SK-N-SH (cell line): ENCODE data around the gene PIAS4. TPM values are rescaled to one million over a fixed set of nuclear protein-coding genes. Genes with fewer than 3 reads are reported as not detected.

Experiments used
- EZH2phosphoT487 ChIP-seq: fragments of 200-600 bp; sonication (generic); IDR thresholded peaks from 2 replicates; pipeline ENCODE4 v1.6.1; 2017; ENCODE audit warnings: low read depth, mixed run types, mild to moderate bottlenecking, antibody characterized with exemption, moderate library complexity, borderline replicate concordance
- FOXJ3 ChIP-seq: sonication (generic); formaldehyde crosslinking; IDR thresholded peaks from 2 replicates; pipeline ENCODE4 v1.5.1; 2020; ENCODE audit warnings: mild to moderate bottlenecking, missing genetic modification reagents
- FOXM1 ChIP-seq: IDR thresholded peaks from 2 replicates; pipeline ENCODE4 v1.4.0; 2012; ENCODE audit warnings: low read depth, mild to moderate bottlenecking
- GABPA ChIP-seq: IDR thresholded peaks from 2 replicates; pipeline ENCODE4 v1.4.0; 2012; ENCODE audit warnings: low read depth, mild to moderate bottlenecking
- GATA2 ChIP-seq: sonication (generic); formaldehyde crosslinking; IDR thresholded peaks from 2 replicates; pipeline ENCODE4 v1.5.0; 2020; ENCODE audit warnings: mild to moderate bottlenecking, missing genetic modification reagents
- JUND ChIP-seq: IDR thresholded peaks from 2 replicates; pipeline ENCODE4 v1.4.0; 2012
- NFIC ChIP-seq: IDR thresholded peaks from 2 replicates; pipeline ENCODE4 v1.4.0; 2012; ENCODE audit warnings: borderline replicate concordance
- RFX5 ChIP-seq: IDR thresholded peaks from 2 replicates; pipeline ENCODE4 v1.6.1; 2012; ENCODE audit warnings: mild to moderate bottlenecking, improper control_type of control experiment, low read length
- RXRA ChIP-seq: IDR thresholded peaks from 2 replicates; pipeline ENCODE4 v1.4.0; 2012; ENCODE audit warnings: low read depth, mild to moderate bottlenecking, borderline replicate concordance
- SMC3 ChIP-seq: IDR thresholded peaks from 2 replicates; pipeline ENCODE4 v1.6.1; 2012; ENCODE audit warnings: low read depth, low read length, improper control_type of control experiment
- TAF1 ChIP-seq: IDR thresholded peaks from 2 replicates; pipeline ENCODE4 v1.6.1; 2012; ENCODE audit warnings: low read depth, mild to moderate bottlenecking, low read length, moderate library complexity, borderline replicate concordance
- TCF12 ChIP-seq: IDR thresholded peaks from 2 replicates; pipeline ENCODE4 v1.4.0; 2012
- polyA plus RNA-seq, 3 experiments: library from polyadenylated mRNA; depleted of rRNA; stranded (reverse); fragments of >200 nt; gene quantifications; 2 replicates each; pipeline ENCODE4 v1.2.3, GENCODE V29; 2012
- TF ChIP-seq, protein P1 (sequence below): fragments of 150-350 bp; IDR thresholded peaks from 2 replicates; pipeline ENCODE4 v1.6.1; 2016; ENCODE audit warnings: mild to moderate bottlenecking, low read depth, low read length
- TF ChIP-seq, protein P2 (sequence below): IDR thresholded peaks from 2 replicates; pipeline ENCODE4 v1.4.0; 2012; ENCODE audit warnings: low read depth, borderline replicate concordance
- TF ChIP-seq, protein P3 (sequence below): fragments of 200-600 bp; sonication (generic); IDR thresholded peaks from 2 replicates; pipeline ENCODE4 v1.6.1; 2017; ENCODE audit warnings: antibody characterized with exemption, mild to moderate bottlenecking, moderate library complexity
- TF ChIP-seq, protein P4 (sequence below): IDR thresholded peaks from 2 replicates; pipeline ENCODE4 v1.4.0; 2012; ENCODE audit warnings: low read depth
- TF ChIP-seq, protein P5 (sequence below): IDR thresholded peaks from 2 replicates; pipeline ENCODE4; 2012
- TF ChIP-seq, protein P6 (sequence below): IDR thresholded peaks from 2 replicates; pipeline ENCODE4 v1.6.1; 2012; ENCODE audit warnings: mild to moderate bottlenecking, low read depth, low read length, moderate library complexity
- TF ChIP-seq, protein P7 (sequence below): fragments of 150-350 bp; IDR thresholded peaks from 2 replicates; pipeline ENCODE4 v1.6.1; 2017; ENCODE audit warnings: antibody characterized with exemption, low read length, low read depth, borderline replicate concordance

Gene PIAS4
- polyA plus RNA-seq, 1 of the 3 experiments (the other 2 are of a cell fraction): 14.1 TPM

DNA sequence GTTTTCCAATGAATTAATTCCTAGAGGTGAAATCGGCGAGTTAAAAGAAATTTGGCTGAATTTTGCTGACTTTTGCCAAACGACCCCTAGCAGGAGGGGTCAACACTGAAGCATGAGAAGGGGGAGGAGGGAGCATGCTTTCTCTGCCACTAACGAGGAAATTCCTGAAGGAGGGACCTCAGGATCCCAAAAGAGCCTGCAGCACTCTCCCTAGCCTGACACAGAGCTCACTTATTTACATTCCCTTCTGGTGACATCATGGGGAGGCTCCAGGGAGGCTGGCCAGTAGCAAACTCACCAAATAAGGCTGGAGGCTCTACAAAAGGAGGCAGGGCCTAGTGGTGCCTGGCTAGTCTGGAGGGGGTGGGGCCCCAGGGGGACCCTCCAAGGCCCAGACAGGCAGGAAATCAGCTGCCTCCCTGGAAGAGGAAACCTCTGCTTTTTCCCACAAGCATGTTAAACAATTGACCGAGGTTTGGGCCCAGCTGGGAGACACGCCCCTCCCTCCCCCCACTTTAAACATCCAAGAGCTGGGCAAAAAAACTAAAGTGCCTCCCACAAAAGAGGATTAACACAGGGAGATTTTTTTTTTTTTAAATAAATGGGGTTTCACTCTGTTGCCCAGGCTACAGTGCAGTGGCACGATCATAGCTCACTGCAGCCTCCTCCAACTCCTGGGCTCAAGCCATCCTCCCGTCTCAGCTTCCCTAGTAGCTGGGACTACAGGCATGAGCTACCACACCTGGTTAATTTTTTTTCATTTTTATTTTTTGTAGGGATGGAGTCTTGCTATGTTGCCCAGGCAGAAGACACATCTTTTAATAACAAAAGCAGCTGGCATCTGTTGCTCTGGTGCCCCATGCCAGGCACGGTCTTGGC lies 38.7 kb upstream of the PIAS4 start (continued):
- TF ChIP-seq, protein P1, sequence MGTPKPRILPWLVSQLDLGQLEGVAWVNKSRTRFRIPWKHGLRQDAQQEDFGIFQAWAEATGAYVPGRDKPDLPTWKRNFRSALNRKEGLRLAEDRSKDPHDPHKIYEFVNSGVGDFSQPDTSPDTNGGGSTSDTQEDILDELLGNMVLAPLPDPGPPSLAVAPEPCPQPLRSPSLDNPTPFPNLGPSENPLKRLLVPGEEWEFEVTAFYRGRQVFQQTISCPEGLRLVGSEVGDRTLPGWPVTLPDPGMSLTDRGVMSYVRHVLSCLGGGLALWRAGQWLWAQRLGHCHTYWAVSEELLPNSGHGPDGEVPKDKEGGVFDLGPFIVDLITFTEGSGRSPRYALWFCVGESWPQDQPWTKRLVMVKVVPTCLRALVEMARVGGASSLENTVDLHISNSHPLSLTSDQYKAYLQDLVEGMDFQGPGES: no peak
- no peak for TF ChIP-seq FOXJ3 (CRISPR knock-in tag)
- no peak for TF ChIP-seq SMC3
- TF ChIP-seq, protein P2, sequence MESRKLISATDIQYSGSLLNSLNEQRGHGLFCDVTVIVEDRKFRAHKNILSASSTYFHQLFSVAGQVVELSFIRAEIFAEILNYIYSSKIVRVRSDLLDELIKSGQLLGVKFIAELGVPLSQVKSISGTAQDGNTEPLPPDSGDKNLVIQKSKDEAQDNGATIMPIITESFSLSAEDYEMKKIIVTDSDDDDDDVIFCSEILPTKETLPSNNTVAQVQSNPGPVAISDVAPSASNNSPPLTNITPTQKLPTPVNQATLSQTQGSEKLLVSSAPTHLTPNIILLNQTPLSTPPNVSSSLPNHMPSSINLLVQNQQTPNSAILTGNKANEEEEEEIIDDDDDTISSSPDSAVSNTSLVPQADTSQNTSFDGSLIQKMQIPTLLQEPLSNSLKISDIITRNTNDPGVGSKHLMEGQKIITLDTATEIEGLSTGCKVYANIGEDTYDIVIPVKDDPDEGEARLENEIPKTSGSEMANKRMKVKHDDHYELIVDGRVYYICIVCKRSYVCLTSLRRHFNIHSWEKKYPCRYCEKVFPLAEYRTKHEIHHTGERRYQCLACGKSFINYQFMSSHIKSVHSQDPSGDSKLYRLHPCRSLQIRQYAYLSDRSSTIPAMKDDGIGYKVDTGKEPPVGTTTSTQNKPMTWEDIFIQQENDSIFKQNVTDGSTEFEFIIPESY: no peak
- TF ChIP-seq RFX5: no peak
- no peak for TF ChIP-seq GATA2
- TF ChIP-seq, protein P3, sequence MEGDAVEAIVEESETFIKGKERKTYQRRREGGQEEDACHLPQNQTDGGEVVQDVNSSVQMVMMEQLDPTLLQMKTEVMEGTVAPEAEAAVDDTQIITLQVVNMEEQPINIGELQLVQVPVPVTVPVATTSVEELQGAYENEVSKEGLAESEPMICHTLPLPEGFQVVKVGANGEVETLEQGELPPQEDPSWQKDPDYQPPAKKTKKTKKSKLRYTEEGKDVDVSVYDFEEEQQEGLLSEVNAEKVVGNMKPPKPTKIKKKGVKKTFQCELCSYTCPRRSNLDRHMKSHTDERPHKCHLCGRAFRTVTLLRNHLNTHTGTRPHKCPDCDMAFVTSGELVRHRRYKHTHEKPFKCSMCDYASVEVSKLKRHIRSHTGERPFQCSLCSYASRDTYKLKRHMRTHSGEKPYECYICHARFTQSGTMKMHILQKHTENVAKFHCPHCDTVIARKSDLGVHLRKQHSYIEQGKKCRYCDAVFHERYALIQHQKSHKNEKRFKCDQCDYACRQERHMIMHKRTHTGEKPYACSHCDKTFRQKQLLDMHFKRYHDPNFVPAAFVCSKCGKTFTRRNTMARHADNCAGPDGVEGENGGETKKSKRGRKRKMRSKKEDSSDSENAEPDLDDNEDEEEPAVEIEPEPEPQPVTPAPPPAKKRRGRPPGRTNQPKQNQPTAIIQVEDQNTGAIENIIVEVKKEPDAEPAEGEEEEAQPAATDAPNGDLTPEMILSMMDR: no peak
- TF ChIP-seq GABPA: no peak
- TF ChIP-seq RXRA: no peak; the same call in 1 of the 2 replicates
- TF ChIP-seq TCF12: peak; percentile 63; the same call in 1 of the 2 replicates
- no peak for TF ChIP-seq NFIC
- TF ChIP-seq, protein P4, sequence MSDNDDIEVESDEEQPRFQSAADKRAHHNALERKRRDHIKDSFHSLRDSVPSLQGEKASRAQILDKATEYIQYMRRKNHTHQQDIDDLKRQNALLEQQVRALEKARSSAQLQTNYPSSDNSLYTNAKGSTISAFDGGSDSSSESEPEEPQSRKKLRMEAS: peak; percentile 76
- no peak for TF ChIP-seq EZH2phosphoT487
- TF ChIP-seq TAF1: no peak
- TF ChIP-seq, protein P5, sequence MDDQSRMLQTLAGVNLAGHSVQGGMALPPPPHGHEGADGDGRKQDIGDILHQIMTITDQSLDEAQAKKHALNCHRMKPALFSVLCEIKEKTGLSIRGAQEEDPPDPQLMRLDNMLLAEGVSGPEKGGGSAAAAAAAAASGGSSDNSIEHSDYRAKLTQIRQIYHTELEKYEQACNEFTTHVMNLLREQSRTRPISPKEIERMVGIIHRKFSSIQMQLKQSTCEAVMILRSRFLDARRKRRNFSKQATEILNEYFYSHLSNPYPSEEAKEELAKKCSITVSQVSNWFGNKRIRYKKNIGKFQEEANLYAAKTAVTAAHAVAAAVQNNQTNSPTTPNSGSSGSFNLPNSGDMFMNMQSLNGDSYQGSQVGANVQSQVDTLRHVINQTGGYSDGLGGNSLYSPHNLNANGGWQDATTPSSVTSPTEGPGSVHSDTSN: no peak
- TF ChIP-seq FOXM1: no peak
- TF ChIP-seq, protein P6, sequence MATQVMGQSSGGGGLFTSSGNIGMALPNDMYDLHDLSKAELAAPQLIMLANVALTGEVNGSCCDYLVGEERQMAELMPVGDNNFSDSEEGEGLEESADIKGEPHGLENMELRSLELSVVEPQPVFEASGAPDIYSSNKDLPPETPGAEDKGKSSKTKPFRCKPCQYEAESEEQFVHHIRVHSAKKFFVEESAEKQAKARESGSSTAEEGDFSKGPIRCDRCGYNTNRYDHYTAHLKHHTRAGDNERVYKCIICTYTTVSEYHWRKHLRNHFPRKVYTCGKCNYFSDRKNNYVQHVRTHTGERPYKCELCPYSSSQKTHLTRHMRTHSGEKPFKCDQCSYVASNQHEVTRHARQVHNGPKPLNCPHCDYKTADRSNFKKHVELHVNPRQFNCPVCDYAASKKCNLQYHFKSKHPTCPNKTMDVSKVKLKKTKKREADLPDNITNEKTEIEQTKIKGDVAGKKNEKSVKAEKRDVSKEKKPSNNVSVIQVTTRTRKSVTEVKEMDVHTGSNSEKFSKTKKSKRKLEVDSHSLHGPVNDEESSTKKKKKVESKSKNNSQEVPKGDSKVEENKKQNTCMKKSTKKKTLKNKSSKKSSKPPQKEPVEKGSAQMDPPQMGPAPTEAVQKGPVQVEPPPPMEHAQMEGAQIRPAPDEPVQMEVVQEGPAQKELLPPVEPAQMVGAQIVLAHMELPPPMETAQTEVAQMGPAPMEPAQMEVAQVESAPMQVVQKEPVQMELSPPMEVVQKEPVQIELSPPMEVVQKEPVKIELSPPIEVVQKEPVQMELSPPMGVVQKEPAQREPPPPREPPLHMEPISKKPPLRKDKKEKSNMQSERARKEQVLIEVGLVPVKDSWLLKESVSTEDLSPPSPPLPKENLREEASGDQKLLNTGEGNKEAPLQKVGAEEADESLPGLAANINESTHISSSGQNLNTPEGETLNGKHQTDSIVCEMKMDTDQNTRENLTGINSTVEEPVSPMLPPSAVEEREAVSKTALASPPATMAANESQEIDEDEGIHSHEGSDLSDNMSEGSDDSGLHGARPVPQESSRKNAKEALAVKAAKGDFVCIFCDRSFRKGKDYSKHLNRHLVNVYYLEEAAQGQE: peak; percentile 30; the same call in 1 of the 2 replicates
- peak; percentile 89 for TF ChIP-seq JUND
- TF ChIP-seq, protein P7, sequence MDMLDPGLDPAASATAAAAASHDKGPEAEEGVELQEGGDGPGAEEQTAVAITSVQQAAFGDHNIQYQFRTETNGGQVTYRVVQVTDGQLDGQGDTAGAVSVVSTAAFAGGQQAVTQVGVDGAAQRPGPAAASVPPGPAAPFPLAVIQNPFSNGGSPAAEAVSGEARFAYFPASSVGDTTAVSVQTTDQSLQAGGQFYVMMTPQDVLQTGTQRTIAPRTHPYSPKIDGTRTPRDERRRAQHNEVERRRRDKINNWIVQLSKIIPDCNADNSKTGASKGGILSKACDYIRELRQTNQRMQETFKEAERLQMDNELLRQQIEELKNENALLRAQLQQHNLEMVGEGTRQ: no peak
